GM19324 (cell line): ENCODE results near the gene PREX1.

ENCODE experiments used
- ATAC-seq: cut with Tn5 transposase; IDR thresholded peaks from one replicate; pipeline ENCODE4 v1.9.1; 2021; ENCODE audit warnings: mild to moderate bottlenecking, moderate library complexity; ENCODE audit not compliant: unreplicated experiment, low FRiP score

PREX1 gene

GRCh38 chr20:48722737-48723191, 105.0 kb downstream of the PREX1 start:
- ATAC-seq = no peak

- no peak for ATAC-seq
Observed at GRCh38 chr20:48722002-48722731, 105.6 kb downstream of the PREX1 start.

DNA sequence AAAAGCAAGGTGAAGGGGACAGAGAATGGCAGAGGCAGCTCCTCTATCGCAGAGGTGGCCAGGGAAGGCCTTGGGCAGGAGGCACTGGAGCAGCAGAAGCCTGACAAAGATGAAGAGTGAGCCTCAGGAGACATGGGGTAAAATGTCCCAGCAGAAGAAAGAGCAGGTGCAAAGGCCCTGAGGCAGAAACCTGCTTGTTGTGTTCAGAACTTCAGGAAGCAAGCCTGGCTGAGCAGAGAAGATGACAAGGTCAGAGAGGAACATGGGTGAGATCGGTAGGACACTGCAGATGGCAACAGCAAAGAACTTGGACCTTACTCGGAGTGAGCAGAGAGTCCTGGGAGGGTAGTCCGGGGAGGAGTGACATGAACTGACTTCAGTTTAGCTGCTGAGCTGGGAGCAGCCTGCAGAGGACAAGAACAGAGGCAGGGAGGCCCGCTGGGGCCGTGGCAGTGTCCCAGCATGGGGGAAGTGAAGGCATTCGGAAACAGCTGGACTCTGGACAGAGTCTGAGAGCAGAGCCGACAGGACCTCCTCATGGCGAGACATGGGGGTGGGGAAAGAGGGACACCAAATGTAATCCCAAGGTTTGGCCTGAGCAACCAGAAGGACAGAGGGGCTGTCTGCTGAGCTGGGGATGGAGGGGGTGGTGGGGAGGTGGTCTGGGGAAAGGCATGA, 106.3 kb downstream of the PREX1 start:
- ATAC-seq = no peak

GRCh38 chr20:48720256-48720985, 107.4 kb downstream of the PREX1 start:
- ATAC-seq = no peak

- no peak for ATAC-seq
Observed at GRCh38 chr20:48719598-48720255, 108.1 kb downstream of the PREX1 start.

GRCh38 chr20:48718786-48719578, 108.8 kb downstream of the PREX1 start:
- ATAC-seq = no peak

DNA sequence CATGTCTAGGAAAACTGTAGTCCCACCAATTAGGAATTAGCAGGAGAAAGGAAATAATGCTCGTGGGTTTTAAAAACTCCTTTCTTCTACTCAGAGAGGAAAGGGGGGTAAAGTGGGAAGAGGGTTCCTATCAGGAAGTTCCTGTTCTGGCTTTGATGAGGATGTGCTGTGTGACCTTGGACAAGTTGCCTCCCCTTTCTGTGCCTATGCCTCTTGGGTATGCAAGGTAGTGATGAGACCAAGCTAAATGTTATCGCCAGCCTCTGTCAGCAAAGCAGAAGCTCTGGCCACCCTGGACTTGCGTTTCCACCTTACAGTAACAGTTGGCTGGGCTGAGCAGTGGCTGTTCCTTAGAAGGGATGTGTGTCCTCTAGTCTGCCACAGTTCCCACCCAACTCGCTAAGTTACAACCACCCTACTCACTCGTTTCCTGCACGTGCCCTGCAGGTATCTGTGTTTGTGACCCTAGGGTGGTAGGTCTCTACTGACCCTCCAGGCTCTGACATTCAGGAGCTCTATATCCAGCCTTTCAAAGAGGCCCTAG, 110.0 kb downstream of the PREX1 start:
- ATAC-seq = no peak

GRCh38 chr20:48717095-48717672, 110.6 kb downstream of the PREX1 start:
- no peak for ATAC-seq

DNA sequence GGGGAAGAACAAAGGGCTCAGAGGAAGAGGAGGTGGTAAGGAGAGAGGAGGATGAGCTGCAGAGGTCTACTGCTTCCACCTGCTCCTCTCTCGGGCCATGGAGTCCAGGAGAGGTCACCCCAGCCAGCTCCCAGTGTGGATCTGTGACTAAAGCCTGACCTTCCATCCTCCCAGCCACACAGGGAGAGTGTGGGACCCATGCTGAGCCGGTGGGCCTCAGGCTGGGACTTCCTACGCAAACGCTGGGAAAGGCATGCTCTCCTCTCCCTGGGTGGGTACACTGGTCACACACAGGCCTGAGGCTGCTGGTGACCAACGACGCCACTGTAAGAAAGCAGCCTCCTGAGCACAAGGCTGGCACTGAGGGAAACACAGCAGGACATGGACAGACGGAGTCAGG, 111.3 kb downstream of the PREX1 start:
- ATAC-seq = no peak

DNA sequence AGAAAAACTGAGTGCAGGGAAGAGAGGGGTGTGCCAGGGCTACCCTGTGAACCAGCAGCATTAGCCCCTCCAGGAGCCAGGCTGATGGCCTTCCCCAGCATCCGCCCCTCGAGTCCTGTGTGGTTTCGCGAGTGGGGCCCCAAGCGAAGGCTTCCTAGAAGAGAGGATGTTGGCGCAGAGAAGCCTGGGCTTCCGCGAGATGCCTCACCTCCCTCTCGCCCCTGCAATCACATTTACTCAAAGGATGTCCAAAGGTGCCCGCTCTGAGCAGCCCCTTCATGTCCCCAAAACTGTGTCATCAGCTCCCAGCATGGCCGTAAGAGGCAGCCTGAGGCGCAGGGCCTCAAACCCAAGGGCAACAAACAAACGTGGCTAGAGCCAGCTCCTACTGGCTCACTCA, 111.7 kb downstream of the PREX1 start:
- no peak for ATAC-seq

DNA sequence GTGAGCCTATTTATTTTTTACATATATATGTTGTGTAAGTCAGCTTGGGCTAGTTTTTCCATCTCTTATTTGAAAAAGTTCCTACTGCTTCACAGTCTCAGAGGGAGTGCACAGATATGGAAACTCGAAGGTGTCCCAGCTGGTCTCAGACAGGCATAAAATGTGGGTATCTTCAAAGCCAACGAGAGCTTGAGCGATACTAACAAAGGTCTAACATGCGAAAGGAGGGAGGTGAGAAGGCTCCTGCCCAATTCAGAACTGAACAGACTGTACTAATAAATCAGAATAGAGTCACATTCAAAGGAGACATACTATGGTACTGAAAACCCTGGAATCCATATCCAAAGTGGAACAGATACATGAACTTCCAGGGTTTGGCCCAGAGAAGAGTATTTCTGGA, 113.0 kb downstream of the PREX1 start:
- ATAC-seq = no peak

DNA sequence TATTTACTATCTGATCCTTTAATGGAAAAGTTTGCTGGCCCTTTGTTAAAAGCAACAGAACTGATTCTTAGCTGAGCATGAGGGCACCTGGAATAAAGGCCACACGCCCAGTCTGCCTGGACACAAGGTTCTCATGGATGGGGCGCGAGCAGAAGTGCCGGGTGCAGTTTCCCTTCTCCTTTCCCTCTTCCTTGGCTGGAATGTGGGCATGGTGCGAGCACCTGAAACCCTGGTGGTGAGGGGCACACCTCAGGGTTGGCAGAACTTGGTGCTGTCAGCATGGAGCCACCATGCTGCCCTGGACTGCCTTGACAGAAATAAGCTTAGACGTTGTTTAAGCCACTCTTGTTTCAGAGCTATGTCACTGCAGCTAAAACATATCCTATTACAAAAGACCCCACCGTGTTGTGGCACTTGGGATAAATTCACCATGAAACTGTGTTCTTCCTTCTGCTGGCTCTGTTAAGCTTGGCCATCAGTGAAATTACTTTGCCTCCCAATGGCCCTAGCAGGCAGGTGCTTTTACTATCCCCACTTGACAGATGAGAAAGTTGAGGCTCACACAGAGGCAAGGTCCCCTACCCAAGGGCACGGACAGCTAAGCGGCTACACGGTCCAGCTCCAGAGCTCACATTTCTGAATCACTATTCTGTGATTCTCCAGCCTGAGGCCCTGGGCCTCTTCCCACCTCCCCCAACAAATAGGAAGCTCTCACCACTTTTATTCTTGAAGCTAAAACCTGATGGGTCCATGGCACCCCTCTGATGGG, 115.9 kb downstream of the PREX1 start:
- ATAC-seq = no peak

- no peak for ATAC-seq
Observed at GRCh38 chr20:48711044-48711428, 116.8 kb downstream of the PREX1 start.

DNA sequence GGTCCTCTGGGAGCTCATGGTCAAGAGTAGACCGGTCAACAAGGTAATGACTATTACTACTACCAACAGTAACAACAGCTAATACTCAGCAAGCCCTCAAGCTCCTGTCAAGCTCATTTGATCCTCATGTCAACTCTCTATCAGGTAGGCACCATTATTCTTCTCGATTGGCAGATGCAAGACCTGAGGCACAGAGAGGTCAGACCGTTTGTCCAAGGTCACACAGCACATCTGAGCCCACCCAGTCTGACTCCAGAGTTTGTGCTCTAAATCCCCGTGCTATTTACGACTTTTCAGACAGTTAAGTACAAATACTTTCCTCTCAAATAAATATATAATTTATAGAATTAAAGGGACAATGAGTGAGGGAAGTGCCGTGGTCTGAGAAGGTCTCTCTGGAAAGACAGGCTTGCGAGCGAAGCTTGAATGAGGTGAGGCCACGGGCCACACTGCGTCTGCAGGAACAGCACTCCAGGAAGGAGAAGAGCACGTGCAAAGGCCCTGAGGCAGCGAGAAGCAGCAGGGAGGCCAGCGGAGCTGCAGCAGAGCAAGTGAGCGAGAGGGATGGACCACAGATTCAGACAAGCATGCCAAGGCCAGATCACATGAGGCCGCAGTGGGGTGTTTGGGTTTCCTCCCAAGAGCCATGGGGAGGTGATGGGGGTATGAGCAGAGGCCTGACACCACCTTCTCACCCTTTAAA, 117.3 kb downstream of the PREX1 start:
- no peak for ATAC-seq

DNA sequence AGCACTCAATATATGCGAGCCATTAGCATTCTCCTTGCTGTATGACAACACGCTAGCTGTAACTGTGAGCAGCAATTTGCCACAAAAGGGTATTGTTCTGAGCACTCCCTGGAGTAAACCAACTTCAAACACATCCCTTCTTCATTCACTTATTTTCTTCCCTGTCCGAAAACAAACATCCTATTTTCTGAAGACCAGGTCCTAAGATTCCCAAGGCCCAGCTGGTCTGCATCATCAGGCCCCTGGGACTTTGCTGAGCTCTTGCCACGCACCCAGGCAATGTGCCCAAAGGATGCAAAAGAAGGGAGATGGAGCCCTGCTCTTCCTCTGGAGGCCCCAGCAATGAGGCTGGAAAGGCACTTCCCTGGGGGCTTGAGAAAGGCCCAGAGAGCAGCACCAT, 118.1 kb downstream of the PREX1 start:
- no peak for ATAC-seq

- no peak for ATAC-seq
Observed at GRCh38 chr20:48709058-48709691, 118.6 kb downstream of the PREX1 start.

DNA sequence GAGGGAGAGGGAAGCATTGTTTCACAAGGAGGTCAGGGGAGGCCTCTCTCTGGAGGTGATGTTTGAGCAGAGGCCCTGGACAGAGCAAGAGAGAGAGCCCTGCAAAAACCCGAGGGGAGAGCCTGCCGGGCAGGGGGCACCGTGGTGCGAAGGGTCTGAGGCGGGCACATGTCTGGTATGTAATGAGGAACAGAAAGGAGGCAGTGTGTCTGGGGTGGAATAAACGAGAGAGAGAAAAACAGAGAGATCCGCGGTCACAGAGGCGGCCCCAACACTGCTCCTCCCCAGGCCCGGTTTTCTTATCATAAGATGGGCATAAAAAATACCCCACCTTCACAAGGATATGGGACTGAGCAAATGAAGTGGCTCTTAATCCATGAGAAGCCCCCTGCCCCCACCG, 119.2 kb downstream of the PREX1 start:
- ATAC-seq = no peak

- no peak for ATAC-seq
Observed at GRCh38 chr20:48708116-48708515, 119.7 kb downstream of the PREX1 start.
